ENCODE data around the gene TSPAN9. TPM values are rescaled to one million over a fixed set of nuclear protein-coding genes. Genes with fewer than 3 reads are reported as not detected.
A peak's percentile ranks its signal among the peaks of the same experiment; 100 is the strongest.

The TSPAN9 gene
- total and polyA plus RNA-seq, 9 of the 15 experiments (the other 6 are each of a cell fraction or from before 2014, with no cell fraction given), result 0.23 to 2.1 (median 0.60) TPM; not detected in 2

DNA sequence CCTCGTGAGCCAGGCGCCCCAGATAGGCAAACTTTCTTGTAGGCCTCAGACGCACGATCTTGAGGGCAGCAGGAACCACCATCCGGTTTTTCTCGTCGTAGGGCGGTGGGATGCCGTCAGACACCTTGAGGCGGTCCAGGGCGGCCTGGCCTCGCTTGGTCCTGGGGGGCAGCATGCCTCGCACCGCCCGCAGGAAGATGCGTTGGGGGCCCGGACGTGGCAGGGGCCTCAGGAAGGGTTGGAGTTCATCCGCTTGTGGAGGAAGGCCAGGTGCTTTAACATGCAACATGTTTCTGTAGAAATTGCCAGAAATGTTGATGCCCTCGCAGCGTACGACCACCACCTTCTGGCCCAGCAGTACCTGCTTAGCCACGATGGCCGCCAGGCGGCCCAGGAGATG lies 5.5 kb upstream of the TSPAN9 start (continued):
- TF ChIP-seq MAFG (tag; conservative IDR thresholded peaks at IDR 0.05) (no peak), ZNF232 (CRISPR knock-in tag; IDR thresholded peaks at IDR 0.05) (no peak), TFAM (CRISPR knock-in tag; conservative IDR thresholded peaks at IDR 0.05) (no peak)

GRCh38 chr12:3073438-3074250 lies 3.5 kb upstream of the TSPAN9 start:
- no peaks in the 10 kb centered on the region for H3K36me3 ChIP-seq (ENCODE audit: control insufficient read depth, insufficient read depth, low read length)
- TF ChIP-seq ZFP30 (CRISPR knock-in tag; IDR thresholded peaks at IDR 0.05; ENCODE audit: borderline replicate concordance) (no peak), DEAF1 (CRISPR knock-in tag; IDR thresholded peaks at IDR 0.05) (peak; percentile 50), KLF16 (IDR thresholded peaks at IDR 0.05) (0 out of 2 replicates have a peak, but pooled peaks have one; percentile 36), ZNF707 (CRISPR knock-in tag; conservative IDR thresholded peaks at IDR 0.05) (no peak), CREM (IDR thresholded peaks at IDR 0.05; ENCODE audit: low read depth) (peak; percentile 33; the same call in 1 of the 2 replicates), ZNF436 (CRISPR knock-in tag; IDR thresholded peaks at IDR 0.05) (no peak), RBM39 (optimal IDR thresholded peaks at IDR 0.05; ENCODE audit: low read depth, low read length) (no peak), XRCC5 (IDR thresholded peaks at IDR 0.05; ENCODE audit: low read depth, low read length) (peak; percentile 72), ATF3 (IDR thresholded peaks at IDR 0.05) (peak; percentile 24; the same call in 1 of the 2 replicates), ATF3 (CRISPR knock-in tag; conservative IDR thresholded peaks at IDR 0.05) (no peak)
- TF ChIP-seq, protein P1, sequence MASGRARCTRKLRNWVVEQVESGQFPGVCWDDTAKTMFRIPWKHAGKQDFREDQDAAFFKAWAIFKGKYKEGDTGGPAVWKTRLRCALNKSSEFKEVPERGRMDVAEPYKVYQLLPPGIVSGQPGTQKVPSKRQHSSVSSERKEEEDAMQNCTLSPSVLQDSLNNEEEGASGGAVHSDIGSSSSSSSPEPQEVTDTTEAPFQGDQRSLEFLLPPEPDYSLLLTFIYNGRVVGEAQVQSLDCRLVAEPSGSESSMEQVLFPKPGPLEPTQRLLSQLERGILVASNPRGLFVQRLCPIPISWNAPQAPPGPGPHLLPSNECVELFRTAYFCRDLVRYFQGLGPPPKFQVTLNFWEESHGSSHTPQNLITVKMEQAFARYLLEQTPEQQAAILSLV (tag; IDR thresholded peaks at IDR 0.05), result no peak
- TF ChIP-seq, protein P2, sequence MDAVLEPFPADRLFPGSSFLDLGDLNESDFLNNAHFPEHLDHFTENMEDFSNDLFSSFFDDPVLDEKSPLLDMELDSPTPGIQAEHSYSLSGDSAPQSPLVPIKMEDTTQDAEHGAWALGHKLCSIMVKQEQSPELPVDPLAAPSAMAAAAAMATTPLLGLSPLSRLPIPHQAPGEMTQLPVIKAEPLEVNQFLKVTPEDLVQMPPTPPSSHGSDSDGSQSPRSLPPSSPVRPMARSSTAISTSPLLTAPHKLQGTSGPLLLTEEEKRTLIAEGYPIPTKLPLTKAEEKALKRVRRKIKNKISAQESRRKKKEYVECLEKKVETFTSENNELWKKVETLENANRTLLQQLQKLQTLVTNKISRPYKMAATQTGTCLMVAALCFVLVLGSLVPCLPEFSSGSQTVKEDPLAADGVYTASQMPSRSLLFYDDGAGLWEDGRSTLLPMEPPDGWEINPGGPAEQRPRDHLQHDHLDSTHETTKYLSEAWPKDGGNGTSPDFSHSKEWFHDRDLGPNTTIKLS (IDR thresholded peaks at IDR 0.05; ENCODE audit: borderline replicate concordance, low read depth), result no peak

More at GRCh38 chr12:3073438-3074250, 3.5 kb upstream of the TSPAN9 start:
- no peaks in the 10 kb centered on the region for H3K9me1 ChIP-seq (ENCODE audit: control insufficient read depth, insufficient read depth, low read length)
- H3K79me2 ChIP-seq (ENCODE audit: control insufficient read depth, insufficient read depth, low read length), result no peaks in the 10 kb centered on the region
- no peaks in the 10 kb centered on the region for H3K9me3 ChIP-seq (replicated peaks; ENCODE audit: control insufficient read depth, insufficient read depth, low read depth, low read length)
- ChIA-PET CTCF (ENCODE audit: low intra/inter-chr PET ratio) (no interaction called here), POLR2A (interaction anchor here (0.7 to 1.1 kb wide), 3 partner anchors 13 to 93 kb away, joined by 3 read pairs; no protein-coding TSS in a partner anchor)
- no peaks in the 10 kb centered on the region; the same call in 1 of the 2 replicates for H4K20me1 ChIP-seq (replicated peaks; ENCODE audit: control insufficient read depth, insufficient read depth, low read length)
- WGBS (ENCODE audit: insufficient coverage, low coverage, missing lambda C conversion rate), result 6% methylated on average over 12 of the region's 13 CpGs
- FAIRE-seq, result peak; percentile 93
- H3K4me3 ChIP-seq, result no peak overlapping the region
- peak; percentile 88 for ATAC-seq
- peaks cover 2 to 19% of the 10 kb centered on the region in 2 experiments; a peak in 3 of 5 replicates for H3K4me1 ChIP-seq (replicated peaks in 1 of 2; ENCODE audit: control insufficient read depth in 2 of 2, insufficient read depth in 2 of 2, low read length in 2 of 2)
- no peak overlapping the region for H3K4me2 ChIP-seq (ENCODE audit: insufficient read depth, low read length)
- H2AFZ ChIP-seq (ENCODE audit: low read depth, low read length), result no peak overlapping the region
- no peak overlapping the region for H3K9ac ChIP-seq (ENCODE audit: insufficient read depth in 1 of 2, low read depth in 2 of 2, low read length in 2 of 2)
- intact Hi-C loops (cut with micrococcal nuclease) (loop anchor here (1.0 to 10.0 kb wide), 3 partner anchors 59 to 201 kb away; no protein-coding TSS in a partner anchor), in situ Hi-C loops (cut with MboI) (no loop called here)
- peak; percentile 74 to 81 (median 76) for DNase-seq (ENCODE audit: extremely low read depth in 1 of 4, low spot score in 3 of 4)
- BruUV-seq (replicated peaks), result no TSS peak
- no peak overlapping the region for H3K27ac ChIP-seq (ENCODE audit: extremely low read depth, low read depth, low read length)
- peaks cover 9 to 10% of the 10 kb centered on the region in 2 experiments for H3K27me3 ChIP-seq (ENCODE audit: control insufficient read depth in 2 of 2, insufficient read depth in 2 of 2, low read length in 2 of 2)

All from K562 (cell line).